ENCODE data around the gene DHRS11. TPM values are rescaled to one million over a fixed set of nuclear protein-coding genes. Genes with fewer than 3 reads are reported as not detected.
A peak's percentile ranks its signal among the peaks of the same experiment; 100 is the strongest.
"Not testable (repeated sequence)": the region's sequence is repeated elsewhere in the genome, so short reads cannot be mapped to it uniquely, and the experiment has no call there.

Gene DHRS11
- total RNA-seq, 2 experiments from 2014 or later, result 7.2 to 13.9 TPM

GRCh38 chr17:36602924-36603384 lies 11.3 kb downstream of the DHRS11 start:
- CTCF ChIA-PET (ENCODE audit: unreplicated experiment), result interaction anchor here (0.5 kb wide), 1 partner anchor 879 kb away, joined by 3 read pairs; no protein-coding TSS in a partner anchor
- peak overlapping the region; percentile 90 for H3K4me3 ChIP-seq (ENCODE audit: low read depth, low read length, poor library complexity, severe bottlenecking)
- peaks cover 31% of the 10 kb centered on the region for H3K4me1 ChIP-seq (ENCODE audit: insufficient read depth, low read length, poor library complexity, severe bottlenecking)
- H3K4me2 ChIP-seq (ENCODE audit: low read length), result peak overlapping the region; percentile 92
- no peak for TF ChIP-seq EZH2phosphoT487 (IDR thresholded peaks at IDR 0.05; ENCODE audit: borderline replicate concordance, low read depth, low read length)
- peak; percentile 84 for TF ChIP-seq CTCF (conservative IDR thresholded peaks at IDR 0.05; ENCODE audit: low read length)
- peak; percentile 82 for DNase-seq (ENCODE audit: low spot score)
- no peaks in the 10 kb centered on the region for H3K9me2 ChIP-seq (ENCODE audit: insufficient read depth, low read length)
- intact Hi-C loops (cut with micrococcal nuclease; ENCODE audit: unreplicated experiment), result loop anchor here (1.0 to 10.0 kb wide), 4 partner anchors 23 to 1002 kb away; partner anchors contain the start of genes C17orf78 and SYNRG
- TSS peak; percentile 50 for BruUV-seq (replicated peaks)
- POLR2A ChIA-PET, result interaction anchor here (0.7 to 2.3 kb wide), 4 partner anchors 8 to 445 kb away, joined by 3 to 7 read pairs (median 6); no protein-coding TSS in a partner anchor
- no peak overlapping the region for H2AFZ ChIP-seq (ENCODE audit: low read length)
- peaks cover 43% of the 10 kb centered on the region for H3K79me2 ChIP-seq (ENCODE audit: insufficient read depth, low read depth, low read length)
- H4K20me1 ChIP-seq (ENCODE audit: insufficient read depth, low read length), result peaks cover 15% of the 10 kb centered on the region; the same call in 1 of the 2 replicates
- no peaks in the 10 kb centered on the region for H3K9me3 ChIP-seq (ENCODE audit: low read length)
- H3K27ac ChIP-seq (ENCODE audit: low read depth, low read length, poor library complexity, severe bottlenecking), result peak overlapping the region; percentile 67
- H3K36me3 ChIP-seq (ENCODE audit: insufficient read depth, low read length), result peaks cover 32% of the 10 kb centered on the region

- H3K27ac ChIP-seq (ENCODE audit: low read depth, low read length, poor library complexity, severe bottlenecking); H3K9me3 ChIP-seq (ENCODE audit: low read length); H3K4me3 ChIP-seq (ENCODE audit: low read depth, low read length, poor library complexity, severe bottlenecking); H2AFZ ChIP-seq (ENCODE audit: low read length); CTCF ChIA-PET (ENCODE audit: unreplicated experiment); H3K9me2 ChIP-seq (ENCODE audit: insufficient read depth, low read length); DNase-seq (ENCODE audit: low spot score); BruUV-seq (replicated peaks): not testable (repeated sequence)
- peak overlapping the region; percentile 46 for H3K4me2 ChIP-seq (ENCODE audit: low read length)
- H3K79me2 ChIP-seq (ENCODE audit: insufficient read depth, low read depth, low read length), result peaks cover 43% of the 10 kb centered on the region
- POLR2A ChIA-PET, result interaction anchor here (0.6 kb wide), 1 partner anchor 54 kb away, joined by 5 read pairs; no protein-coding TSS in a partner anchor
- intact Hi-C loops (cut with micrococcal nuclease; ENCODE audit: unreplicated experiment), result loop anchor here (10.0 kb wide), 2 partner anchors 770 to 1000 kb away; partner anchors contain the start of genes C17orf78 and SYNRG
- H4K20me1 ChIP-seq (ENCODE audit: insufficient read depth, low read length), result peaks cover 20% of the 10 kb centered on the region
- peaks cover 39% of the 10 kb centered on the region for H3K4me1 ChIP-seq (ENCODE audit: insufficient read depth, low read length, poor library complexity, severe bottlenecking)
- H3K36me3 ChIP-seq (ENCODE audit: insufficient read depth, low read length), result peaks cover 43% of the 10 kb centered on the region
Observed at GRCh38 chr17:36605028-36605427, 13.3 kb downstream of the DHRS11 start.

- POLR2A ChIA-PET, result no interaction called here
- Histone ChIP-seq H3K27ac (ENCODE audit: low read depth, low read length, poor library complexity, severe bottlenecking) (no peak overlapping the region), H3K4me2 (ENCODE audit: low read length) (no peak overlapping the region), H3K4me1 (ENCODE audit: insufficient read depth, low read length, poor library complexity, severe bottlenecking) (peaks cover 27% of the 10 kb centered on the region), H3K79me2 (ENCODE audit: insufficient read depth, low read depth, low read length) (peaks cover 26% of the 10 kb centered on the region), H3K9me3 (ENCODE audit: low read length) (no peaks in the 10 kb centered on the region), H2AFZ (ENCODE audit: low read length) (no peak overlapping the region), H3K4me3 (ENCODE audit: low read depth, low read length, poor library complexity, severe bottlenecking) (no peak overlapping the region), H4K20me1 (ENCODE audit: insufficient read depth, low read length) (peaks cover 20% of the 10 kb centered on the region), H3K9me2 (ENCODE audit: insufficient read depth, low read length) (no peaks in the 10 kb centered on the region), H3K36me3 (ENCODE audit: insufficient read depth, low read length) (peaks cover 43% of the 10 kb centered on the region)
- BruUV-seq (replicated peaks), result no TSS peak
- CTCF ChIA-PET (ENCODE audit: unreplicated experiment), result interaction anchor here (0.6 kb wide), 1 partner anchor 452 kb away, joined by 4 read pairs; no protein-coding TSS in a partner anchor
- DNase-seq (ENCODE audit: low spot score), result no peak
- intact Hi-C loops (cut with micrococcal nuclease; ENCODE audit: unreplicated experiment), result loop anchor here (10.0 kb wide), 2 partner anchors 767 to 997 kb away; partner anchors contain the start of genes C17orf78 and SYNRG
- TF ChIP-seq CTCF (conservative IDR thresholded peaks at IDR 0.05; ENCODE audit: low read length) (no peak), EZH2phosphoT487 (IDR thresholded peaks at IDR 0.05; ENCODE audit: borderline replicate concordance, low read depth, low read length) (no peak)
Observed at GRCh38 chr17:36608280-36608679, 16.6 kb downstream of the DHRS11 start.
